M059J (cell line): ENCODE data around the gene SPATC1L. TPM values are rescaled to one million over a fixed set of nuclear protein-coding genes. Genes with fewer than 3 reads are reported as not detected.

Experiments
- total RNA-seq: library from RNA; depleted of rRNA; stranded (reverse); fragments of >200 nt; shearing (Covaris generic); gene quantifications from 2 replicates; pipeline ENCODE4 v1.2.3, GENCODE V29; 2014; rRNA removed

SPATC1L gene
- total RNA-seq, 1 experiment from 2014 or later, result 21.6 TPM

Other genes with a start within 250 kb of the SPATC1L start
- gene COL6A1, start 202.7 kb downstream of the SPATC1L start, total RNA-seq, result 147 and 271 TPM in 2 replicates
- 131 and 240 TPM in 2 replicates for gene COL6A2, start 86.3 kb downstream of the SPATC1L start, total RNA-seq
- not detected in 2 replicates for gene FTCD, start 28.9 kb downstream of the SPATC1L start, total RNA-seq
- gene LSS, start 44.3 kb upstream of the SPATC1L start, total RNA-seq, result 31.9 and 55.0 TPM in 2 replicates
- 33.6 and 54.6 TPM in 2 replicates for gene MCM3AP, start 101.2 kb upstream of the SPATC1L start, total RNA-seq
- gene YBEY, start 101.9 kb upstream of the SPATC1L start, total RNA-seq, result 26.4 and 34.9 TPM in 2 replicates
- gene C21orf58, start 139.4 kb upstream of the SPATC1L start, total RNA-seq, result 11.2 and 16.2 TPM in 2 replicates
- 17.0 and 29.0 TPM in 2 replicates for gene PCNT, start 139.7 kb upstream of the SPATC1L start, total RNA-seq